D721Med (cell line): Measurements from ENCODE around the gene DVL1.
"Not testable (repeated sequence)": the region's sequence is repeated elsewhere in the genome, so short reads cannot be mapped to it uniquely, and the experiment has no call there.

Experiments
- DNase-seq: peaks from one replicate; pipeline ENCODE4 v3.0.0; 2011; ENCODE audit warnings: low spot score; ENCODE audit not compliant: insufficient read length
- FAIRE-seq: peaks from 2 replicates; lab custom pipeline; 2011; peaks lifted over from hg19 to GRCh38; lab: Jason Lieb, UNC
- CTCF ChIP-seq: IDR thresholded peaks from 2 replicates; pipeline ENCODE4 v1.5.1; 2012; ENCODE audit warnings: mild to moderate bottlenecking, control low read depth; ENCODE audit not compliant: insufficient read depth; ENCODE audit errors: missing control alignments

DVL1 gene

GRCh38 chr1:1393014-1393413 is 43.8 kb upstream of the DVL1 start:
- no peak for TF ChIP-seq CTCF
- no peak for DNase-seq
- FAIRE-seq: no peak

GRCh38 chr1:1391225-1391624 is 42.0 kb upstream of the DVL1 start:
- FAIRE-seq: no peak
- TF ChIP-seq CTCF: no peak
- DNase-seq: no peak

DNA sequence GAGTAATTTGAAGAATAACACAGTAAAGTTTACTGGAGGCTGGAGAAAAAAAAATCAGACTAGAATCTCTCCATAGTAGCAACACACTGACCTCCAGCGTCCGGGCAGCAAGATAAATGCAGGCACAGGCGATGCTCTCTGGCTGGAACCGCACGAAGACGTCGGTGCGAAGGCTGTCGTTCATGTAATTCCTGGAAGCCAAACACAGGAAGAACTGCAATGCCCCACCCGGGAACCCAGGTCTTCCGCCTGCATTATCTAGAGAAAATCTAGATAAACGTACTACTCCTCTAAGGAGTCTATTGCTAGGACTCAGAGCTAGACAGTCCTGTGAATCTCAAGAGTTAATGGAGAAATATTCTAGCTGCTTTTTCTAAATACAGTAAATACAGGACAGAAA is 41.5 kb upstream of the DVL1 start:
- FAIRE-seq (no peak), DNase-seq (no peak)
- no peak for TF ChIP-seq CTCF

GRCh38 chr1:1388078-1388472 is 38.9 kb upstream of the DVL1 start:
- no peak for FAIRE-seq
- no peak for TF ChIP-seq CTCF
- DNase-seq: no peak

DNA sequence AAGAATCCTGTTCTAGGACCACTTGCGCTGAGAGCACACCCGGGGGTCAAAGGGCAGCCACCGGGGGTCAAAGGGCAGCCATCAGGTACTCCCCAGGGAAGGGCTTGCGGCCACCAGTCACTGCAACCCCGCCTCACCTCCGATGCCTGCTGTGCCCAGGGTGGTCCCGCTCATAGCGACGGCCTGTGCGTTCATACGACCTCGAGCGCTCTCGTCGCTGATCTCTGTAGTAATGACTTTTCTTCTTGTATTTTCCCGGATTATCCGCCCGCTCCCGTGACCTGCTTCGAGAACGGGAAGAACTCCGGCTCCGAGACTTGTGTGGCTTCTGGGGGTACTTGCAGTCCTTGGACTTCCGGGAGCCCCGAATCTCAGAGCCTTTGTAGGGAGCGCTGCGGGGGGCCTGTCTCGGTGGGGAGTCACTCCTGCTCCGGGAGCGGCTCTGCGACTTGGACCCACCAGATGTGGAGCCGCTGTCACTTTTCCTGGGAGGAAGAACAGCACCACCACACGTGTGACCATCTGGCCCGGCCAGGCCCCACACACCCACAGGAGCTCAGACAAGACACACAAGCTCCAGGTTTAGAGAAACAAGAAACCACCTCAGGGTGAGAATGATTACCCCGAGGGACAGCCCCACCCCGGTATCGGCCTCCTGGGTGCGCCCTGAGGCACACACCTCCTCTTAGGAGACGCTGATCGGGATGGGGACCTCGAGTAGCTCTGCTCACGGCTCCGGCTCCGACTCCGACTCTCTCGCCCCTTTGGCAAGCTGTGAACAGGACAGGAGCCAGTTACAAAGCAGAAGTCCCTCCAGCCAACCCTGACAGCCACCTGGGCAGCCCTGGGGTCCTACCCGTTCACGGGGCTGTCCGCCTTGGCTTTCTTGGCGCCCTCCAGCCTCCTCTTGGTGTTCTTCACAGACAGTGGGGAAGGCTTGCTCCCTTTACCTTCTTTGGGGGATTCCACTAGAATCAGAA is 38.2 kb upstream of the DVL1 start:
- TF ChIP-seq CTCF: no peak
- DNase-seq: no peak
- FAIRE-seq: no peak

DNA sequence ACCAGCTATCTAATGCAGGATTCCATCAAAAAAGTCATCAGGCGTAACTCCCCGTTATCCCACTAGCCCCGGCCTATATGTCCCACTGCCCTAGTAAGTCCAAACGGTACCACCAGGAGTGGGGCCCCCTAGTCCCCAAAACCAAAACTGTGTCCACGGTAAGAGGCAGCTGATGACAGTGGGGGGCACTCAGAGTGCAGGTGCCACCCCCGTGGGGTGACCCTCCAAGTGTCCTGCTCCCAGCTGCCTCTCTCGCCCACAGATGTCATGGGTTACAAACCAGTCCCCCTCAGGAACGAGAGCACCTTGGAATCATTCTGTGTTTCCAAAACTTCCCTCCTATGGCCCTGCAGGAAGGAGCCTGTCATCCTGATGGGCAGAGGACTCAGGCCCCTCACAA is 36.7 kb upstream of the DVL1 start:
- no peak for TF ChIP-seq CTCF
- FAIRE-seq: no peak
- DNase-seq: no peak

GRCh38 chr1:1385339-1385738 is 36.1 kb upstream of the DVL1 start:
- not testable (repeated sequence) for DNase-seq, FAIRE-seq
